NCI-H2081 (cell line): Measurements from ENCODE around the gene TSPAN4.
A peak's percentile ranks its signal among the peaks of the same experiment; 100 is the strongest.

ENCODE experiments used
- DNase-seq, 2 experiments: peaks; one replicate each; lab custom pipeline; 2025; lab: John Stamatoyannopoulos, UW

The TSPAN4 gene

GRCh38 chr11:850775-851763, 8.4 kb downstream of the TSPAN4 start:
- peak in 1 of 2 experiments; percentile 22 for DNase-seq

DNA sequence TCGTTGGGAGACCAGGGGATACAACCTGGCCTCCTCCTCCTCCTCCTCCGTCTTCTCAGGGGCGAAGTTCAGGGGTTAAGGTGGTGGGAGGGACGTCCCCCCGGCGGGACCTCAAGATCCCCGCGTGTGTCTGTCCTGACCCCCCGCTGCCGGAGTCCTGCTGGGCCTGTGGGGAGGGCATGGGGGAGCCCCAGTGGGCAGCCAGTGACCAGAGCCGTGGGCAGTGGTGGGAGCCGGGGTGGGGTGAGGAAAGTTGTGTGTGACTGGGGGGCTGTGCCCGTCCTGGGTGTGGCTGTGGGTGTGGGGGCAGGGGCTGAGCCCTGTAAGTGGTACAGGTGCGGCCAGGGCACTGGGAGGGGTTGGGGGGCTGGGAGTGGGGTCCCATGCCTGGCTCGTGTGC, 10.1 kb downstream of the TSPAN4 start:
- DNase-seq, result no peak

DNA sequence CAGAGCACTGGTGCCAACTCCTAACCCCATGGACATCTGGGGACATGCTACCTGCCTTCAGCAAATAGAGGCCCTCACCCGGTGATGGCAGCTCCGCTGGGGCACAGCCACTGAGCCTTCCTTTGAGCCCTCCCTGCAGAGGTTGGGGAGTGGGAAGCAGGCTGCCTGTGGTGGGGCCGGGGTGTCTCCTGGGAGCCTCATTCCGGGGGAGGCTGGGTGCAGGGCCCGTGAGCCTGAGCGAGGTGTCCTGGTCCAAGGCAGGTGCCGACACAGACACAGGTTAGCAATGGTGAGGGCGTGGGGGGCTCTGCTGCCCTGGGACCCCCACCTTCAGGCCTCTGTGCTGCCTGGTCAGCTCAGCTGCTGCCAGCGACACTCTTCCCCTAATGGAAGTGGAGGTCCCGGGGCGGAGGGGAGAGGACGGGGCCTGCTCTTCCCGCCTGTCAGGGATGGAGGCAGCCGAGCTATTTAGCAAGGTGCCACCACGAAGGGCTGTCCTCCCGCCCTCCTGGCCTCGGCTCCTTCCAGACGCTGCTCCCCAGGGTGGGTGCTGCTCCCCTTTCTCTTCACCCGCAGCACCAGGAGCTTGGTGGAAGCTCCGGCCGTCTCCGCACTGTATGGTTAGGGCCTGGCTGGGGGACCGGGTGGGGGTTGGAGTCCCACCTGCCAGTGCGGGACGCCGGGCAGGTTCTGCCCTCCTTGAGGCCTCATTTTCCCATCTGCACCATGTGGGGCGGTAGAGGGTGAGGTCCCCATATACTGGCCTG, 11.2 kb downstream of the TSPAN4 start:
- no peak for DNase-seq

DNA sequence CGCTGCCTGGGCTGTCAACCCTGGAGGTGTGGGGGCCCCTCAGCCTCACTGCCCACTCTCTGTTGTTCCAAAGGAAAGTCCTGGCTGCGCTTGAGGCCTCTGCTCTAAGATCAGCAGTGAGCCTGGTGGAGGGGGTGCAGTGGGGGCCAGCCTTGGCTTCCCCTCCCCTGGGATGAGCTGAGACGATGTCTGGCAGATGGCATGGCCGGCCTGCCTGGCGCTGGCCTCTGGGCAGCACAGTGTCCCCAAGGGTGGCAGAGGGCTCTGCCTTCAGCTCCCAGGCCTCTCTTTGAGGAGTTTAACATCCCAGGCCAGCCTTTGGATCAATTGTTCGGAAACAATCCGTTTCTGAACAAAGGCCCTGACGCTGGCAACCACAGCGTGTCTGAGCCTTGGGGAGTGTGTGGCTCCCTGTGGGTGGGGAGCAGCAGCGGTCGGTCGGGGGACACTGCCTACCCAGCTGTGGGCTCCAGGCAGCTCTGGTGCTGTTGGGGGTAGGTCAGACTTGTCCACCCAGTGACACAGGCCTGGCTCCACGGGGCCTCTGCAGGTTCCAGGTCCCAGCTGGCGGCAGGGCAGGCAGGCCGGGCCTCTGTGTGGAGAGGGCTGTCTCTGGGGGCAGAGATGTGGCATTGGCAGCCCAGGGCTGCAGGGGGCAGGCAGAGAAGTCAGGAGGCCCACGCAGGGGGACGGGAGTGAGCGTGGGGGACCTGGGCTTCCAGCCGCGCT, 12.1 kb downstream of the TSPAN4 start:
- DNase-seq, result no peak

DNA sequence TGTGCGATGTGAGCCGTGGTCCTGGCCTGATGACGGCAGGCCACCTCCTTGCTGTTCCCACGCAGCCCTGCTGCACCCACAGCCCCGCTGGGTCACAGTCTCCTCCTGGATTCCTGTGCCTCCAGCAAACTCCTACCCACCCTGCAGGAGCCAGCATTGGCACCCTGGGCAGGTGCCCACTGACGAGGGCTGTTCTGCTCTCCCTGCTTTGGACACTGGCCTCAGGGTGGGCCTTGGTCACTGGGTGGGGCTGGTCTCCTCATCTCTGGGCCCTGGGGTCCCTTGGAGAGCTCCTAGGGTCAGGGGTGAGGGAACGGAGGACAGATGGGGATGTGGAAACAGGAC, 12.7 kb downstream of the TSPAN4 start:
- no peak for DNase-seq

DNA sequence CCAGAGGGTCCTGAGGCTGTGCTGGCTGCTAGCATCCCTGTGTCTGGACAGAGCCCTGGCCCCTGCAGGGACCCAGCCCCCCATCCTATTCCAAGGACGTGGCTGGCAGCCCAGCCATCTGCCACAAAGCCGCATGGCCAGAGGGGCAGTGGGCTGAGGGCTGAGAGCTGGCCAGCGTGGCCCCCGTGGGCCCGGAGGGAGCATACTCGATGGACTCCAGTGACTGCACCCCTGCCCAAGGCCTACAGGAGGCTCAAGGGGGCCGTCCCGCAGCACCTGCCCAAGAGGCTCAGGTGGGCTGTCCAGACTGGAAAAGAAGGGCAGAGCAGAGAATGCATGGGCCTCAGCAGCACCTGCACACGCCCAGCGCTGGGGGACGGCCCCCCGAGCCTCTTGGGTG, 13.1 kb downstream of the TSPAN4 start:
- no peak for DNase-seq

GRCh38 chr11:856397-856796, 13.7 kb downstream of the TSPAN4 start:
- DNase-seq, result no peak

GRCh38 chr11:858053-858761, 15.6 kb downstream of the TSPAN4 start:
- no peak for DNase-seq

- DNase-seq, result no peak
Measured at GRCh38 chr11:858762-859339, 16.2 kb downstream of the TSPAN4 start.

DNA sequence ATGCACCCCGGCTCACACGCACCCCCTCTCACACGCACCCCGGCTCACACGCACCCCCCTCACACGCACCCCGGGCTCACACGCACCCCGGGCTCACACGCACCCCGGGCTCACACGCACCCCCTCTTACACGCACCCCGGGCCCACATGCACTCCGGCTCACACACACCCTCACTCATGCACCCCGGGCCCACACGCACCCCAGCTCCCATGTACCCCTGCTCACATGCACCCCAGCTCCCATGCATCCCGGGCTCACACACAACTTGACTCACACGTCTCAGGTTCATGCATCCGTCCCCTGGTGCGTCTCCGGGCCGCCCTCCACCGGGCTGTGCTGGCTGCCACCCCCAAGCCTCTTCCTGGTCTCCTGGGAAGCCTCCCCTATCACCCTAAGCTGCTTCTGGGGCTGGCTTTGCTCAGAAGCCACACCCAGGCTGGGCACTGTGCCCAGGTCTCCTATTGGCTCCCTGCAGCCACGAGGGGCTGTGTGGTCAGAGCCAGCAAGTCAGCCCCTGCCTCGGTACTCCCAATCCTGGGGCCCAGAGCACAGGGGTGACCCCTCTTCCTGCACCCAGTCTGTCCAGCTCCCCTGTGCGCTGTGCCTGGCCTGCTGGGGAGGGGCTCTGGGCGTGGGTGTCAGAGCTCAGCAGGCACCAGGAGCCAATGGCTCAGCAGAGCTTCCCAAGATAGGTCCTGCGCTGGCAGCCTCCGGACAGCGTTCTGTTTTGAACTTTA, 16.9 kb downstream of the TSPAN4 start:
- peak; percentile 79 to 86 for DNase-seq

DNA sequence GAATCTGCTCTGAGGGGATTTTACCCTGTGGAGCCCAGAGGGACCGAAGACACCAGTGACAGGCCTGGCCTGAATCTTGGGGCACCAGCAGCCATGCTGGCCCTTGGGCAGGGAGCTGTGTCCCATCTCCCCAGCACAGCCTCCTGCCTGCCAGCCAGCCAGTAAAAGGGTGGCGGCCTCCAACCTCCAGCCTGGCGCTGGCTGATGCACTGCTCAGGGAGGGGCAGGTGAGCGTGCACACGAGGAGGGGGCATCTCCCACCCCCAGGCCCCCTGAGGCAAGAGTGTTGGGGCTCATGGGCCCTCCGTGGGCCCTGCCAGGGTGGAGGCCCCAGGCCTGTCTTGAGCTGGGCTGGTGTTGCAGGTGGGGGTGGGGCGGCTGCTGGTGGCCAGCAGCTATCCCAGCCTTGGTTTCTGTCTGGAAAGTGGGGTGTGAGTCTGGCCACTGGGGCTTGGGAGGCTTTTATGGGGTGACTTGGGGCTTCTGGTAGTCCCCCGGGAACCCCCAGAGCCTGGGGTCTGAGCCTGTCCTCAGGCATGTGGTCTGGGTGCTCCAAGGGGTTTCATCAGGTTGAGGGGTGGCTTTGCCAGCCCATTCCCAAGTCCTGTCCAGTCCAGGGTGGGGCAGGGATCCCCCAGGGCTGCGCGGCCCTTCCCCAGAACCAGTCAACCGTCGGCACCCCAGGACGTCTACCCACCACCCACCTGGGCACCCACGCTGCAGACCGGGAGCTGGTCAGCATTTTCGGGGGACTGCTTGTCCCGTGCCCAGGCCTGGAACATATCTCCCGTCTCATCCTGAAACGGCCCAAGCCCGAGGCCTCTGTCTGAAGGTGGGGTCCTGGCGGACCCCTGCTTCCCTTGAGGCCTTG, 17.8 kb downstream of the TSPAN4 start:
- DNase-seq, result no peak

GRCh38 chr11:861105-861479, 18.4 kb downstream of the TSPAN4 start:
- DNase-seq, result peak in 1 of 2 experiments; percentile 15

GRCh38 chr11:862081-862661, 19.5 kb downstream of the TSPAN4 start:
- DNase-seq, result no peak

GRCh38 chr11:862696-863022, 20.0 kb downstream of the TSPAN4 start:
- no peak for DNase-seq

DNA sequence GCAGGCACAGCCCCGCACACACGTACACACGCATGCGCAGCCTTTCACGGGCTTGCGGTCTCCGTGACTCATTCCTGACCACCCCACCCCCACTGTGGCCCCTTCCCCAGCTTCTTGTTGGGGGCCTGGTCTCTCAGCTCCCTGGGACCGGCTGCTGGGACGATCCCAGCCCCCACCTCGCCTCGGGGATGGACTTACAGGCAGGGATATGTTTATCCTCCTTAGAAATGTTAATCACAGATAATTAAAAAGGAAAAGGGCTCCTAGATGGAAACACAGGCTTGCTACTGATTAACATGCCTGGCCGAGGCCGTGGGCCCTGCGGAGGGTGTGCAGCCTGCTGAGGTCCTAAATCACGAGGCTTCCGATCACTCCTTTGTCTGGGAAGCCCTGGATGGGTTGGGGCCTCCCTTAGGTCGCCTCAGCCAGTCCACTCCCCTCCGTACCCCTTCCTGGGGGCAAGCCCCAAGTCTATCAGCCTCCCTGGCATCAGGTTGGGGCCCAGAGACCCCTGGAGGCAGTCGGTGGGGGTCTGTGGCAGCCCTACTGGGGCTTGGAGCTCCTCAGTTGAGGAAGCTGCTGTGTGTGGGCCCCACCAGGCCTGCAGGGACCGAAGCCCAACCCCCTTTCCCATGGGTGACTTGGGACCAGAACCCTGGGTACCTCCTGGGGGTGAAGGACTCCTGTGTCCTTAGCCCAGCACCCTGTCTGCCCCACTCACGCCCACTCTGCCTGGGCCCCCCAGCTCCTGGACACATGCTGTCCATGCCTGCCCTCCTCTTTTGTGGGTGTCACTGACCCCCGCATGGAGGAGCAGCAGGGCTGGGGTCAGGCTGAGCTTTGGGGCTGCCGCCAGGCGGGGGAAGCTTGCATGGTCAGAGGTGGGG, 20.6 kb downstream of the TSPAN4 start:
- no peak for DNase-seq

DNA sequence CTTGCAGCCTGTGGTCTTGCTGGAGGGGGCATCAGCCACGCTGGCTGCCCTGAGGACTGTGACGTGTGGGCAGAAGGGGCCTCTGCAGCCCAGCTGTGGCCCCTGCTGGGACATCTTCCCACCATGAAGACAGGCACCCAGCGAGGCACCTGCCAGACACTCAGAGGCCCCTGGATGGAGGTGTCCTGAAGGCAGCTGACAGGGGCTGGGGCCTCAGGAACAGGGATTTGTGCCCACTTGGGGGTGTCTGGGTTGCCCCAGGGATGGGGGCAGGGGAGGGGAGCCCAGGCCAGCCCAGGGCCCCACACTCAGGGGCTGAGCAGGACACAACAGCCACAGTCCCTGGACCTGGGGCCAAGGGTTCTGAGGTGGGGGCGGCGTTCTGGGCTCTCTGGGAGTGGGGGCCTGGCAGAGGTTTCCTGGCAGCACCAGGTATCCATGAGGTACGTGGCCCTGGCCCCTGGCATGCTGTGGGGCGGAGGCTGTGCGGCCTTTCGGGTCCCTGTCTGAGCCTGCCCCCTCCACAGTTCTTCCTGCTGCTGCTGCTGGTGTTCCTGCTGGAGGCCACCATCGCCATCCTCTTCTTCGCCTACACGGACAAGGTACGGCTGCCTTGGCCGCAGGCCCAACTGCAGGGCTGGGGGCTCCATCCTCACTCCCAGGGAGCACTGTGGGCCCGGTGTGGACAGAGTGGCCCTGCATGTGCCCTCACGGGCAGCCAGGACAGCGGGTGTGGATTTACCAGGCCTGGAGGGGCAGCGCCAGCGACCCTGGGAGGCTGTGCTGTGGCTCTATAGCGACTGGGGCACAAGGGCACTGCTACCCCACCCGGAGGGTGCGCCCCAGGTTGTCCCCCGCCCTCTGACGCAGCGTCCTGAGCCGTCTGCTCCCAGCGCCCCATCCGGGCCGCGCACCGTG, 21.5 kb downstream of the TSPAN4 start:
- no peak for DNase-seq

GRCh38 chr11:864898-865297, 22.2 kb downstream of the TSPAN4 start:
- DNase-seq, result no peak
